ENCODE data around the gene SHKBP1. TPM values are rescaled to one million over a fixed set of nuclear protein-coding genes. Genes with fewer than 3 reads are reported as not detected.

SHKBP1 gene
- polyA plus RNA-seq, 1 donor from 2014 or later, result 3.8 TPM

DNA sequence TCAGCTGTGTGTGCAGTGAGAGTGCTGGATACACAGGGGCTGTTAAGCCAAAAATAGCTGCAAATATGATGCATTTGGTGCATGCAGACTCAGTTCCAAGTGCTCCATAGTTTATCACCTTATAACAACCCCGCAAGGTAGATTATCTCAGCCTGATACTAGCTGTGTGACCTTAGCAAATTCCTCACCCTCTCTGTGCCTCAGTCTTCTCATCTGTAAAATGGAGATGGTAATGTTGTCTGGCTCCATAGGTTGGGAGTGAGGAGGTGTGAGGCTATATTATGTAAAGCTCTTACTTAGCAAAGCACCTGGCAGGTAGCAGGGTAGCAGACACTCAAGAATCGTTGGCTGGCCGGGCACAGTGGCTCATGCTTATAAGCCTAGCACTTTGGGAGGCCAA is 23.8 kb upstream of the SHKBP1 start:
- Histone ChIP-seq H3K9me3 (ENCODE audit: low read length) (no peaks in the 10 kb centered on the region), H3K4me3 (ENCODE audit: low read length) (no peak overlapping the region), H3K9ac (ENCODE audit: low read length) (no peak overlapping the region), H4K20me1 (ENCODE audit: insufficient read depth) (no peaks in the 10 kb centered on the region), H3K36me3 (ENCODE audit: insufficient read depth, low read length) (no peaks in the 10 kb centered on the region), H3F3A (ENCODE audit: insufficient read depth, low read length, poor library complexity, severe bottlenecking) (no peaks in the 10 kb centered on the region), H3K9me2 (ENCODE audit: insufficient read depth, low read length) (no peaks in the 10 kb centered on the region), H2AFZ (ENCODE audit: low read depth, low read length) (no peak overlapping the region), H3K79me2 (replicated peaks; ENCODE audit: insufficient read depth, low read length) (no peaks in the 10 kb centered on the region), H3K27me3 (ENCODE audit: insufficient read depth, low read depth, low read length) (peaks cover 27% of the 10 kb centered on the region), H3K27ac (ENCODE audit: low read length) (no peak overlapping the region), H3K4me2 (ENCODE audit: low read length) (no peak overlapping the region)
- TF ChIP-seq RAD21 (conservative IDR thresholded peaks at IDR 0.05), result no peak

DNA sequence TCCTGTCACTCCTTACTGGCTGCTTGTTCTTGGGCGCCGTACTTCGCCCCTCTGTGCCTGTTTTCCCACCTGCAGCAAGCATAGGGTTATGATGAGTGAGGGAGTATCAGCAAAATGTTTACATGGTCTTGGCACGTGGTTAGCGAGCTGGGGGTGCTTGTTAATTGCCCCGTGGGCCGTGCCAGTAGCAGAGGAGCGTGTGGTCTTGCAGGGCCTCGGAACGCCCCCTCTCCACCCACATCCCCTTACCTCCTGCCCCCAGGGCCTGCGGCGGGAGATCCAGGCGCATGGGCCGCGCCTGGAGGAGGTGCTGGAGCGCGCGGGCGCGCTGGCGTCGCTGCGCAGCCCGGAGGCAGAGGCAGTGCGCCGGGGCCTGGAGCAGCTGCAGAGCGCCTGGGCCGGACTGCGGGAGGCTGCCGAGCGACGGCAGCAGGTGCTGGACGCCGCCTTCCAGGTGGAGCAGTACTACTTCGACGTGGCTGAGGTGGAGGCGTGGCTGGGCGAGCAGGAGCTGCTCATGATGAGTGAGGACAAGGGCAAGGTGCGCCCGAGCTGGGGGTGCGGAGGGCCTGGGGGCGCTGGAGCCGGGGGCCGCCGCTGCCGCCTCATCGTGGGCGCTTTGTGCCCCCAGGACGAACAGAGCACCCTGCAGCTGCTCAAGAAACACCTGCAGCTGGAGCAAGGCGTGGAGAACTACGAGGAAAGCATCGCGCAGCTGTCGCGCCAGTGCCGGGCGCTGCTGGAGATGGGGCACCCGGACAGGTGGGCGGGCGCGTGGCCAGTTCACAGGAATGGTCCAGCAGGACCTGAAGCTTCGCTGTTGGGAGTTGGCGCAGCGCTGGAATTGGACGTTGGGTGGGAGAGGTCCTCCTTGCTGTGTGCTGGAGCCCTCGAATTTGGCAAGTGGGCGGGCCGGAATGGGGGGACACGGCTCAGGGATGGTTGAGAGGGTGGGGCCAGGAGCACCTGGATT is 22.5 kb upstream of the SHKBP1 start:
- TF ChIP-seq SMC3 (conservative IDR thresholded peaks at IDR 0.05; ENCODE audit: poor library complexity) (no peak), EP300 (conservative IDR thresholded peaks at IDR 0.05; ENCODE audit: poor library complexity, severe bottlenecking) (no peak), RAD21 (conservative IDR thresholded peaks at IDR 0.05) (no peak), EZH2 (IDR thresholded peaks at IDR 0.05; ENCODE audit: borderline replicate concordance, insufficient read depth, low read length, poor library complexity, severe bottlenecking) (no peak), MXI1 (conservative IDR thresholded peaks at IDR 0.05; ENCODE audit: poor library complexity, severe bottlenecking) (no peak), TAF1 (IDR thresholded peaks at IDR 0.05; ENCODE audit: low read depth) (no peak), POLR2AphosphoS5 (IDR thresholded peaks at IDR 0.05) (no peak)
- TF ChIP-seq, protein P1, sequence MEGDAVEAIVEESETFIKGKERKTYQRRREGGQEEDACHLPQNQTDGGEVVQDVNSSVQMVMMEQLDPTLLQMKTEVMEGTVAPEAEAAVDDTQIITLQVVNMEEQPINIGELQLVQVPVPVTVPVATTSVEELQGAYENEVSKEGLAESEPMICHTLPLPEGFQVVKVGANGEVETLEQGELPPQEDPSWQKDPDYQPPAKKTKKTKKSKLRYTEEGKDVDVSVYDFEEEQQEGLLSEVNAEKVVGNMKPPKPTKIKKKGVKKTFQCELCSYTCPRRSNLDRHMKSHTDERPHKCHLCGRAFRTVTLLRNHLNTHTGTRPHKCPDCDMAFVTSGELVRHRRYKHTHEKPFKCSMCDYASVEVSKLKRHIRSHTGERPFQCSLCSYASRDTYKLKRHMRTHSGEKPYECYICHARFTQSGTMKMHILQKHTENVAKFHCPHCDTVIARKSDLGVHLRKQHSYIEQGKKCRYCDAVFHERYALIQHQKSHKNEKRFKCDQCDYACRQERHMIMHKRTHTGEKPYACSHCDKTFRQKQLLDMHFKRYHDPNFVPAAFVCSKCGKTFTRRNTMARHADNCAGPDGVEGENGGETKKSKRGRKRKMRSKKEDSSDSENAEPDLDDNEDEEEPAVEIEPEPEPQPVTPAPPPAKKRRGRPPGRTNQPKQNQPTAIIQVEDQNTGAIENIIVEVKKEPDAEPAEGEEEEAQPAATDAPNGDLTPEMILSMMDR (IDR thresholded peaks at IDR 0.05; ENCODE audit: poor library complexity, severe bottlenecking), result no peak
- TF ChIP-seq, protein P2, sequence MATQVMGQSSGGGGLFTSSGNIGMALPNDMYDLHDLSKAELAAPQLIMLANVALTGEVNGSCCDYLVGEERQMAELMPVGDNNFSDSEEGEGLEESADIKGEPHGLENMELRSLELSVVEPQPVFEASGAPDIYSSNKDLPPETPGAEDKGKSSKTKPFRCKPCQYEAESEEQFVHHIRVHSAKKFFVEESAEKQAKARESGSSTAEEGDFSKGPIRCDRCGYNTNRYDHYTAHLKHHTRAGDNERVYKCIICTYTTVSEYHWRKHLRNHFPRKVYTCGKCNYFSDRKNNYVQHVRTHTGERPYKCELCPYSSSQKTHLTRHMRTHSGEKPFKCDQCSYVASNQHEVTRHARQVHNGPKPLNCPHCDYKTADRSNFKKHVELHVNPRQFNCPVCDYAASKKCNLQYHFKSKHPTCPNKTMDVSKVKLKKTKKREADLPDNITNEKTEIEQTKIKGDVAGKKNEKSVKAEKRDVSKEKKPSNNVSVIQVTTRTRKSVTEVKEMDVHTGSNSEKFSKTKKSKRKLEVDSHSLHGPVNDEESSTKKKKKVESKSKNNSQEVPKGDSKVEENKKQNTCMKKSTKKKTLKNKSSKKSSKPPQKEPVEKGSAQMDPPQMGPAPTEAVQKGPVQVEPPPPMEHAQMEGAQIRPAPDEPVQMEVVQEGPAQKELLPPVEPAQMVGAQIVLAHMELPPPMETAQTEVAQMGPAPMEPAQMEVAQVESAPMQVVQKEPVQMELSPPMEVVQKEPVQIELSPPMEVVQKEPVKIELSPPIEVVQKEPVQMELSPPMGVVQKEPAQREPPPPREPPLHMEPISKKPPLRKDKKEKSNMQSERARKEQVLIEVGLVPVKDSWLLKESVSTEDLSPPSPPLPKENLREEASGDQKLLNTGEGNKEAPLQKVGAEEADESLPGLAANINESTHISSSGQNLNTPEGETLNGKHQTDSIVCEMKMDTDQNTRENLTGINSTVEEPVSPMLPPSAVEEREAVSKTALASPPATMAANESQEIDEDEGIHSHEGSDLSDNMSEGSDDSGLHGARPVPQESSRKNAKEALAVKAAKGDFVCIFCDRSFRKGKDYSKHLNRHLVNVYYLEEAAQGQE (IDR thresholded peaks at IDR 0.05; ENCODE audit: borderline replicate concordance), result no peak
- Histone ChIP-seq H3K9me3 (ENCODE audit: low read length) (no peaks in the 10 kb centered on the region), H3K36me3 (ENCODE audit: insufficient read depth, low read length) (no peaks in the 10 kb centered on the region), H3K27ac (ENCODE audit: low read length) (no peak overlapping the region), H3K27me3 (ENCODE audit: insufficient read depth, low read depth, low read length) (peaks cover 27% of the 10 kb centered on the region), H2AFZ (ENCODE audit: low read depth, low read length) (no peak overlapping the region), H3K79me2 (replicated peaks; ENCODE audit: insufficient read depth, low read length) (no peaks in the 10 kb centered on the region), H4K20me1 (ENCODE audit: insufficient read depth) (no peaks in the 10 kb centered on the region), H3K9me2 (ENCODE audit: insufficient read depth, low read length) (no peaks in the 10 kb centered on the region), H3K9ac (ENCODE audit: low read length) (no peak overlapping the region), H3K4me2 (ENCODE audit: low read length) (no peak overlapping the region), H3F3A (ENCODE audit: insufficient read depth, low read length, poor library complexity, severe bottlenecking) (no peaks in the 10 kb centered on the region), H3K4me3 (ENCODE audit: low read length) (no peak overlapping the region)
